NCI-H748 (cell line): ENCODE measurements around the gene ERCC4.

Experiments used
- DNase-seq: peaks from one replicate; lab custom pipeline; 2025; ENCODE audit not compliant: unreplicated experiment; lab: John Stamatoyannopoulos, UW

ERCC4 gene

GRCh38 chr16:13909872-13910303 lies 10.1 kb upstream of the ERCC4 start:
- no peak for DNase-seq

GRCh38 chr16:13911306-13911705 lies 8.6 kb upstream of the ERCC4 start:
- no peak for DNase-seq

- DNase-seq = no peak
Observed at GRCh38 chr16:13911871-13912270, 8.1 kb upstream of the ERCC4 start.

GRCh38 chr16:13912891-13913290 lies 7.1 kb upstream of the ERCC4 start:
- DNase-seq = no peak

- no peak for DNase-seq
Observed at GRCh38 chr16:13913374-13914292, 6.3 kb upstream of the ERCC4 start.

GRCh38 chr16:13915033-13915635 lies 4.8 kb upstream of the ERCC4 start:
- no peak for DNase-seq

- peak; percentile 68 for DNase-seq
Observed at GRCh38 chr16:13919330-13919682, 648 bp upstream of the ERCC4 start.

GRCh38 chr16:13920510-13920818 lies 510 bp downstream of the ERCC4 start:
- DNase-seq = no peak

- DNase-seq = no peak
Observed at GRCh38 chr16:13921328-13921727, 1.4 kb downstream of the ERCC4 start.

GRCh38 chr16:13923703-13924298 lies 3.8 kb downstream of the ERCC4 start:
- DNase-seq = peak; percentile 58

- no peak for DNase-seq
Observed at GRCh38 chr16:13926464-13926863, 6.5 kb downstream of the ERCC4 start.

GRCh38 chr16:13926891-13927290 lies 6.9 kb downstream of the ERCC4 start:
- DNase-seq = no peak

- DNase-seq = no peak
Observed at GRCh38 chr16:13928646-13929045, 8.7 kb downstream of the ERCC4 start.

GRCh38 chr16:13931845-13932244 lies 11.9 kb downstream of the ERCC4 start:
- no peak for DNase-seq

GRCh38 chr16:13935408-13935807 lies 15.5 kb downstream of the ERCC4 start:
- no peak for DNase-seq

- DNase-seq = no peak
Observed at GRCh38 chr16:13936155-13936554, 16.2 kb downstream of the ERCC4 start.

- no peak for DNase-seq
Observed at GRCh38 chr16:13936596-13937081, 16.7 kb downstream of the ERCC4 start.

- DNase-seq = no peak
Observed at GRCh38 chr16:13937411-13937810, 17.5 kb downstream of the ERCC4 start.

- DNase-seq = no peak
Observed at GRCh38 chr16:13938480-13938879, 18.5 kb downstream of the ERCC4 start.

GRCh38 chr16:13939821-13940220 lies 19.9 kb downstream of the ERCC4 start:
- no peak for DNase-seq

GRCh38 chr16:13940397-13940933 lies 20.5 kb downstream of the ERCC4 start:
- no peak for DNase-seq

- no peak for DNase-seq
Observed at GRCh38 chr16:13944816-13945215, 24.9 kb downstream of the ERCC4 start.
